ENCODE measurements around the gene CDH4. TPM values are rescaled to one million over a fixed set of nuclear protein-coding genes. Genes with fewer than 3 reads are reported as not detected.

CDH4 gene
- total RNA-seq, 1 donor from 2014 or later: not detected

DNA sequence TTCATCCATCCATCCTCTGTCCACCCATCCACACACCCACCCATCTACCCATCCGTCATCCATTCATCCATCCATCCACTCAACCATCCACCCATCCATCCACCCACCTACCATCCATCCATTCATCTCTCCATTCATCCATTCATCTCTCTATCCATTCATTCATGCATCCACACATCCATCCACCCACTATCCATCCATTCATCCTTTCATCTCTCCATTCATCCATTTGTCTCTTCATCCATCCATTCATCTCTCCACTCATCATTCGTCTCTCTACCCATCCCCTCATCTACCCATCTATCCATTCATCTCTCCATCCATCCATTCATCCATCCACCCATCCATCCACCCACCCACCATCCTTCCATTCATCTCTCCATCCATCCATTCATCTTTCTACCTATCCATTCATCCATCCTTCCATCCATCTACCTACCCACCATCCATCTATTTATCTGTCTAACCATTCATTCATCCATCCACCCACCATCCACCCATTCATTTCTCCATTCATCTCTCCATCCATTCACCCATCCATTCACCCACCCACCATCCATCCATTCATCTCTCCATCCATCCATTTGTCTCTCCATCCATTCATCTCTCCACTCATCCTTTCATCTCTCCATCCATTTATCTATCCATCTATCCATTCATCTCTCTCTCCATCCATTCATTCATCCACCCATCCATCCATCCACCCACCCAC, 538.2 kb downstream of the CDH4 start:
- Histone ChIP-seq H3K36me3 (no peaks in the 10 kb centered on the region), H3K9me3 (no peaks in the 10 kb centered on the region), H3K4me1 (no peaks in the 10 kb centered on the region), H3K27ac (no peak overlapping the region), H3K27me3 (no peaks in the 10 kb centered on the region), H3K4me3 (no peak overlapping the region)
- TF ChIP-seq, protein P1, sequence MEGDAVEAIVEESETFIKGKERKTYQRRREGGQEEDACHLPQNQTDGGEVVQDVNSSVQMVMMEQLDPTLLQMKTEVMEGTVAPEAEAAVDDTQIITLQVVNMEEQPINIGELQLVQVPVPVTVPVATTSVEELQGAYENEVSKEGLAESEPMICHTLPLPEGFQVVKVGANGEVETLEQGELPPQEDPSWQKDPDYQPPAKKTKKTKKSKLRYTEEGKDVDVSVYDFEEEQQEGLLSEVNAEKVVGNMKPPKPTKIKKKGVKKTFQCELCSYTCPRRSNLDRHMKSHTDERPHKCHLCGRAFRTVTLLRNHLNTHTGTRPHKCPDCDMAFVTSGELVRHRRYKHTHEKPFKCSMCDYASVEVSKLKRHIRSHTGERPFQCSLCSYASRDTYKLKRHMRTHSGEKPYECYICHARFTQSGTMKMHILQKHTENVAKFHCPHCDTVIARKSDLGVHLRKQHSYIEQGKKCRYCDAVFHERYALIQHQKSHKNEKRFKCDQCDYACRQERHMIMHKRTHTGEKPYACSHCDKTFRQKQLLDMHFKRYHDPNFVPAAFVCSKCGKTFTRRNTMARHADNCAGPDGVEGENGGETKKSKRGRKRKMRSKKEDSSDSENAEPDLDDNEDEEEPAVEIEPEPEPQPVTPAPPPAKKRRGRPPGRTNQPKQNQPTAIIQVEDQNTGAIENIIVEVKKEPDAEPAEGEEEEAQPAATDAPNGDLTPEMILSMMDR (IDR thresholded peaks at IDR 0.05): no peak
- intact Hi-C loops (cut with DNase I): no loop called here
- no peak for DNase-seq (ENCODE audit: low spot score in 2 of 2)

GRCh38 chr20:61791995-61792394, 539.9 kb downstream of the CDH4 start:
- intact Hi-C loops (cut with DNase I): no loop called here
- Histone ChIP-seq H3K4me3 (no peak overlapping the region), H3K9me3 (no peaks in the 10 kb centered on the region), H3K27me3 (no peaks in the 10 kb centered on the region), H3K27ac (no peak overlapping the region), H3K36me3 (no peaks in the 10 kb centered on the region), H3K4me1 (no peaks in the 10 kb centered on the region)
- no peak for DNase-seq (ENCODE audit: low spot score in 2 of 2)
- TF ChIP-seq, protein P1 (IDR thresholded peaks at IDR 0.05): no peak

DNA sequence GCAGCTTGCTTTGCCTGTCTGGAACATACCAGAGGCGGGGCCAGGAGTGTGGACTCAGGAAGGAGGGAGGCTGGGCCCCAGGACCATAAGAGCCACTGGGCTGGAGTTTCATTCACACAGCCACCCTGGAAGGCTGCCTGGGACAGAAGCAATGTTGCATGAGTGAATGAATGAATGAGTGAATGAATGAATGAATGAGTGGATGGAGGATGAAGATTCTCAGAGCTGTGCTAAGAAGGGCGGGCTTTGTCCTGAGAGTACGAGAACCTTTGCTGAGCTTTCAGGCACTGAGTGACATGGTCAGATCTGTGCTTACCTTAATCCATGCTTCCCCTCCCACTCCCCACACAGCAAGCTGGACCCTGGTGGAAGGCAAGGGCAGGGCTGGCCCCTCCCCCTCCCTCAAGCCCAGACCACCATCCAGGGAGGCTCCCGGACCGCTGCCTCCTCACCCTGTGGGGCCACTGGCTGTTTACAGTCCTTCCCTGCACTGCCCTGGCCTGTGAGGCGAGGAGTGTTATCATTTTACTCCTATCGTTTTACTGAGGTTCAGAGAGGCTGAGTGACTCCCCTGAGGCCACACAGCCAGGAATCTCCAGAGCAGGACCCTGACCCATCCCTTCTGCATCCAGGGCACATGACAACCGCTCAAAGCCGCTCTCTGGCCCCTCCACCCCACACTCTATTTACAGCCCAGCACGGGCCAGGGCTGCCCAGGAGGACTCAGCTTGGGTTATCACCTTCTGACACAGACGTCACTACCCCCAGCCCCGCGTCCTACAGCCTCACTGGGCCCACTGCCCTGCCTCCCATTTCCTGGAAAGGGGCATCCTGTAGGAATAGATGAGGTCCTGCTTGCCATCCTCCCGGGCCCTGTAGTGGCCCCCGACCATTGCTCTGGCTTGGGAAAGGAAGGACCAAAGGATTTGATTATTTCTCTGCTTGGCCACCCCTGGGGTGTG, 543.9 kb downstream of the CDH4 start:
- H3K36me3 ChIP-seq: no peaks in the 10 kb centered on the region
- no peak for DNase-seq (ENCODE audit: low spot score in 2 of 2)
- no peaks in the 10 kb centered on the region for H3K4me1 ChIP-seq
- no peak overlapping the region for H3K4me3 ChIP-seq
- TF ChIP-seq, protein P1 (IDR thresholded peaks at IDR 0.05): no peak
- no peaks in the 10 kb centered on the region for H3K27me3 ChIP-seq
- H3K27ac ChIP-seq: no peak overlapping the region
- no peaks in the 10 kb centered on the region for H3K9me3 ChIP-seq
- intact Hi-C loops (cut with DNase I): no loop called here

DNA sequence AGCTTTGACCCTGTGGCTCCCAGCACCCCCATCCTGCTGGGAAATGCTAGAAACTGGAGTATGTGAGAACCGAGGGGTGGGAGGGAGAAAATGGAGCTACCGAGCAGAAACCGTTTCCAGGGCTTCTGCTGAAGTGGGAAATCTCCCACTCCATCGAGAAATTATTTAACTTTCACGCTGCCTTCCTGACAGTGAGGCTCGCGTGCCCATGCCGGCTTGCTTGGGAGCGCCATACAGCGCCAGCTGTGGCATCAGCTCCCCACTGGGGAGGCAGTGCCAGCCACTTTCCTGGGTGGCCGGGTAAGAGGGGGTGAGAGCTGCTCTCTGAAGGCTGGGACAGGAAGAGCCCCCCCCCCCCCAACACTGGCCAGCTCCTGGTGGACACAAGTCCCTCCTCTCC, 544.7 kb downstream of the CDH4 start:
- Histone ChIP-seq H3K4me3 (no peak overlapping the region), H3K27me3 (no peaks in the 10 kb centered on the region), H3K9me3 (no peaks in the 10 kb centered on the region), H3K27ac (no peak overlapping the region), H3K36me3 (no peaks in the 10 kb centered on the region), H3K4me1 (no peaks in the 10 kb centered on the region)
- TF ChIP-seq, protein P1 (IDR thresholded peaks at IDR 0.05): no peak
- intact Hi-C loops (cut with DNase I): no loop called here
- DNase-seq (ENCODE audit: low spot score in 2 of 2): no peak

DNA sequence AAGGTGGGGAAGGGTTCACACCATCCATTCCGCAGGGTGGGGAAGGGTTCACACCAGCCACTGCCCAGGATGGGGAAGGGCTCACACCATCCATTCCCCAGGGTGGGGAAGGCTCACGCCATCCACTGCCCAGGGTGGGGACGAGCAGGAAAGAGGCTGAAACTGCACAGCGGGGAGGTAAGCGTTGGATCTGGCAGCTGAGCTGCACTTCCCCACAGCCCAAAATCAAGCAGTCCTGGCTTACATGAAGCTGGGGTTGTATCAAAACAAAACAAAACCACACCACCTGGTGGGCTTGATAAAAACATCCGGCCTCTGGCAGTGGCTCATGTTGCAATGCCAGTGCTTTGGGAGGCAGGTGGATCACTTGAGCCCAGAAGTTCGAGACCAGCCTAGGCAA, 545.1 kb downstream of the CDH4 start:
- Histone ChIP-seq H3K9me3 (no peaks in the 10 kb centered on the region), H3K4me3 (no peak overlapping the region), H3K27me3 (no peaks in the 10 kb centered on the region), H3K4me1 (no peaks in the 10 kb centered on the region), H3K36me3 (no peaks in the 10 kb centered on the region), H3K27ac (no peak overlapping the region)
- intact Hi-C loops (cut with DNase I): no loop called here
- no peak for DNase-seq (ENCODE audit: low spot score in 2 of 2)
- TF ChIP-seq, protein P1 (IDR thresholded peaks at IDR 0.05): no peak
